ENCODE results near the gene ARRB1. TPM values are rescaled to one million over a fixed set of nuclear protein-coding genes. Genes with fewer than 3 reads are reported as not detected.
A peak's percentile ranks its signal among the peaks of the same experiment; 100 is the strongest.

Gene ARRB1
- total RNA-seq (10 to 100 TPM; 23.7 to 54.2 (median 32.0) TPM), polyA plus RNA-seq (10 to 100 TPM in 1 of 3 donors, 1 to 10 TPM in 2; 4.9 to 15.2 (median 8.8) TPM)
- long read RNA-seq, donor 1, transcript ARRB1-201 (15 exons, 1,895 nt) = major isoform, 11 of 18 reads
- long read RNA-seq, donor 1, partial matches to known transcripts = 6 of 18 reads
- long read RNA-seq, donor 1, other reads (novel, unspliced or antisense) = 0 of 18 reads
- long read RNA-seq, donor 2, transcript ARRB1-201 (15 exons, 1,895 nt) = major isoform, 9 of 1,219 reads
- long read RNA-seq, donor 2, partial matches to known transcripts = 1,123 of 1,219 reads
- long read RNA-seq, donor 2, other reads (novel, unspliced or antisense) = 84 of 1,219 reads
- long read RNA-seq, donor 3, partial matches to known transcripts = 0 of 4 reads
- long read RNA-seq, donor 3, other reads (novel, unspliced or antisense) = 0 of 4 reads
- long read RNA-seq, donor 4, partial matches to known transcripts = 0 of 2 reads
- long read RNA-seq, donor 4, other reads (novel, unspliced or antisense) = 0 of 2 reads
- long read RNA-seq, donor 5, transcript ARRB1-202 (16 exons, 3,336 nt) = major isoform, 10 of 20 reads
- long read RNA-seq, donor 5, transcript ARRB1-201 (15 exons, 1,895 nt) = major isoform, 10 of 20 reads
- long read RNA-seq, donor 5, partial matches to known transcripts = 0 of 20 reads
- long read RNA-seq, donor 5, other reads (novel, unspliced or antisense) = 0 of 20 reads
- long read RNA-seq, donor 6, partial matches to known transcripts = 0 of 3 reads
- long read RNA-seq, donor 6, other reads (novel, unspliced or antisense) = 0 of 3 reads
- long read RNA-seq, donor 7, partial matches to known transcripts = 0 of 4 reads
- long read RNA-seq, donor 7, other reads (novel, unspliced or antisense) = 0 of 4 reads
- long read RNA-seq, donor 8, partial matches to known transcripts = 0 of 5 reads
- long read RNA-seq, donor 8, other reads (novel, unspliced or antisense) = 0 of 5 reads
- long read RNA-seq, donor 9, partial matches to known transcripts = 9 of 13 reads
- long read RNA-seq, donor 9, other reads (novel, unspliced or antisense) = 0 of 13 reads
- long read RNA-seq, donor 10, transcript ARRB1-201 (15 exons, 1,895 nt) = major isoform, 5 of 6 reads
- long read RNA-seq, donor 10, partial matches to known transcripts = 0 of 6 reads
- long read RNA-seq, donor 10, other reads (novel, unspliced or antisense) = 0 of 6 reads

DNA sequence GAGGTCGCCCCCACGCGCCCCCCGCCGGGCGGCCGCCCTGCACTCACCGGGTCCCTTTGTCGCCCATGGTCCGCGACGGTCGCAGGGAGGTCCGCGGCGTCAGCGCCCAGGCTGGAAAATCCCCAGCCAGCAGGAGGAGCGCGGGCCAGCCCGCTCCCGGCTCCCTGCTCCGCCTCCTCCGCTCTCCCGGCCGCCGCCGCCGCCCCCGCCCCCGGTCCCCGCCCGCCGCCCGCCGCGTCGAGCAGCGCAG, at the start of gene ARRB1:
TSS of gene ARRB1 (minus strand) at position 121 of the 250 bp plus-strand sequence. CDS start at position 67, 54 bp downstream.
- Histone ChIP-seq H3K4me3 (peak within 1 kb of the TSS; percentile 21 to 77 (median 36)), H3K9me3 (replicated peaks in 1 of 3) (no peaks in the 10 kb centered on the region), H3K27me3 (no peaks in the 10 kb centered on the region), H3K36me3 (replicated peaks in 1 of 2) (no peaks in the 10 kb centered on the region), H3K4me1 (replicated peaks in 1 of 2) (peaks cover 11 to 48% of the 10 kb centered on the region in 2 donors), H3K27ac (peak within 1 kb of the TSS in 4 of 5 donors; percentile 50 to 95 (median 76))
- 0 to 2% (median 1%) methylated on average over 19 to 38 of the region's 38 CpGs; no CpG with 5 or more reads in 1 of the 4 donors for WGBS, 4 donors
- no peak for DNase-seq
- intact Hi-C loops (cut with DNase I) = no loop called here
- TF ChIP-seq CTCF (IDR thresholded peaks at IDR 0.05) (no peak), POLR2A (IDR thresholded peaks at IDR 0.05) (peak in 1 of 2 donors; percentile 27)

DNA sequence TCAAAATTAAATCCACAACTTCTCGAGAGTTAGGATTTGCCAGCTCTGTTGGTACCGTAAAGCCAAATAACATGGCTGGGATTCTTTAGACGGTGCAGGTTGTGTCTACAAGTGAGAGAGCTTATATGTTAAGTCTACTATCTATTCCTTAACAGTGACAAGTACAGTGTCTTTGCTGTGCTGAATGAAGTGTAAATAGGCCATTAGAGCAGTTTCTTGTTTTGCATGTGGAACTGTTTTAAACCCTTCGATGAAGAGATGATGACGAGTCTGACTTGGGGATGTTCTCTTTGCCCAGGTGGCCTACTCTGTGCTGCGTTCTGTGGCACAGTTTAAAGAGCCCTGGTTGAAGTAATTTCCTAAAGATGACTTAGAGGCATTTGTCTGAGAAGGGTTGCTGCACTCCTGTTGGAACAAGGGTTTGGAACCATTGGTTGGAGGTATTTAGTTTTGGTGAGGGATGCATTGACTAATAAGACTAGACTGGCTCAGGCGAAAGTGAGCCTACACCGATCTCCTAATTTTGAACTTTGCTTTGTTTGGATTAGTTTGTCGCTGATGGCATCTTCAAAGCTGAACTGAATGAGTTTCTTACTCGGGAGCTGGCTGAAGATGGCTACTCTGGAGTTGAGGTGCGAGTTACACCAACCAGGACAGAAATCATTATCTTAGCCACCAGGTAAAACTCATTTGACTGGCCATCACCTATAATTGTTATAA, 48.8 kb upstream of the ARRB1 start:
- 9 to 18% (median 10%) methylated on average over 11 of the region's 11 CpGs for WGBS, 4 donors
- TF ChIP-seq POLR2A (IDR thresholded peaks at IDR 0.05) (no peak), CTCF (IDR thresholded peaks at IDR 0.05) (no peak)

DNA sequence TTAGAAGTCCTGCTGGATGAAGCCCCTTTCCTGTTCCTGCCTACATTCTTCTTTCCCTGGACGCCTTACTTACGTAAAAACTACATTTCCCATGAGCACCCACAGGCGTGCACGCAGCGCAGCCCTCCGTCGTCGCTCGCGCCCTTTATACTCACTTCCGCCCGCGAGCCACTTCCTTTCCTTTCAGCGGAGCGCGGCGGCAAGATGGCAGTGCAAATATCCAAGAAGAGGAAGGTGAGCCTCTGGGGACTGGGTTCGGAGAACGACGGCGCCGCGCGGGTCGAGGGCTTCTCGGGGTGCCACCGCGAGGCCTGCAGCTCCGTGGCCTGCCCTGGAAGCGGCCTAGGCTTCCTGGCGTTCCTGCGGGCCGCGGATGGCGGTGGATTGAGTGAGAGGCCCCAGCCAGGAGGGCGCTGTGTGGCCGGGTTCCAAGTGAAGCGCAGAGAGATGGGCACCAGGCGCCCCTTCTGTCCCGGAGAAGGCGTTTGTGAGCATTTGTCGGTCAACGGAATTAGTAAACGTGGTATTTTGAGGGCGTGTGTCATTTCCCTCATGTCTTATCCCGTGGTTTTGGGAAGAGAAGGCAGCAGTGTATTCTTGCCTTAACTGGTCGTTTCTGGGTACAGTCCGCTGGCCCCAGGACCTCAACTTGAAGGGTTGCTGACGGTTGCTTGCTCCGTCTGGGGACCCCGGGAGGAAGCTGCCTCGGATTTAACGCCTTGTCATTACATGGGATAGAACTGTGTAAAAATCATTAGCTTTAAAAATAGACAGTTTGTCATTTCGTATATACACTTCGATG, 48.1 kb upstream of the ARRB1 start, which contains the start of gene RPS3:
TSS of gene RPS3 (plus strand) at position 175 of the 802 bp plus-strand sequence. CDS start at position 205, 30 bp downstream.
- Histone ChIP-seq H3K4me1 (replicated peaks in 1 of 2) (peaks cover 0 to 29% of the 10 kb centered on the region in 2 donors), H3K27me3 (no peaks in the 10 kb centered on the region), H3K4me3 (peak within 1 kb of the TSS; percentile 71 to 98 (median 86)), H3K27ac (peak within 1 kb of the TSS; percentile 70 to 98 (median 93)), H3K36me3 (replicated peaks in 1 of 2) (peaks cover 0 to 37% of the 10 kb centered on the region in 2 donors), H3K9me3 (replicated peaks in 1 of 3) (no peaks in the 10 kb centered on the region)
- TF ChIP-seq CTCF (IDR thresholded peaks at IDR 0.05) = peak in 3 of 6 experiments; percentile 13 to 19 (median 19)
- TF ChIP-seq POLR2A (IDR thresholded peaks at IDR 0.05) = peak; percentile 49 to 84
- intact Hi-C loops (cut with DNase I) = loop anchor here in 1 of 2 donors (10.0 kb wide), 1 partner anchor 125 kb away; the partner anchor contains the start of gene GDPD5
- peak; percentile 89 to 97 (median 94) for DNase-seq
- WGBS, 4 donors = 0 to 1% (median 1%) methylated on average over 34 to 55 of the region's 55 CpGs

More for the DNA sequence above, 48.8 kb upstream of the ARRB1 start:
- H3K4me1 ChIP-seq (replicated peaks in 1 of 2) = peaks cover 0 to 29% of the 10 kb centered on the region in 2 donors
- H3K4me3 ChIP-seq = peak overlapping the region; percentile 71 to 98 (median 86)
- H3K27me3 ChIP-seq = no peaks in the 10 kb centered on the region
- intact Hi-C loops (cut with DNase I) = loop anchor here in 1 of 2 donors (10.0 kb wide), 1 partner anchor 124 kb away; the partner anchor contains the start of gene GDPD5
- H3K27ac ChIP-seq = peak overlapping the region in 4 of 5 donors; percentile 87 to 98 (median 94)
- H3K9me3 ChIP-seq (replicated peaks in 1 of 3) = no peaks in the 10 kb centered on the region
- no peak for DNase-seq
- H3K36me3 ChIP-seq (replicated peaks in 1 of 2) = peaks cover 0 to 44% of the 10 kb centered on the region in 2 donors
